Heart right ventricle (tissue), 16 donors: Measurements from ENCODE around the gene RNF144A. TPM values are rescaled to one million over a fixed set of nuclear protein-coding genes. Genes with fewer than 3 reads are reported as not detected.
A peak's percentile ranks its signal among the peaks of the same experiment; 100 is the strongest.

Experiments
- ATAC-seq, 8 donors: fragments of 200-7000 bp; cut with Tn5 transposase; one replicate each; pipeline ENCODE4 v1.9.1; 2020; ENCODE audit warnings: mild to moderate bottlenecking in 8 of 8, moderate library complexity in 8 of 8, moderate number of reproducible peaks in 1 of 8
- DNase-seq, 2 donors: peaks; one replicate each; pipeline ENCODE4 v3.0.0-alpha.2; 2020
- H3K27ac ChIP-seq, 10 donors: fragments of 200-600 bp; sonication (generic) in 2 of 10; one replicate each; pipeline versions ENCODE4 v1.5.0 to v1.8.0; 2020 to 2022; ENCODE audit warnings: mild to moderate bottlenecking in 3 of 10
- H3K27me3 ChIP-seq, 7 donors: fragments of 200-600 bp; one replicate each; pipeline ENCODE4 v1.8.0; 2021 to 2022; ENCODE audit warnings: mild to moderate bottlenecking in 2 of 7
- H3K36me3 ChIP-seq, 9 donors: fragments of 200-600 bp; sonication (generic) in 1 of 9; one replicate each; pipeline versions ENCODE4 v1.5.0 to v1.8.0; 2020 to 2022; ENCODE audit warnings: mild to moderate bottlenecking in 2 of 9
- H3K4me1 ChIP-seq, 9 donors: fragments of 200-600 bp; sonication (generic) in 1 of 9; one replicate each; pipeline versions ENCODE4 v1.5.0 to v1.8.0; 2020 to 2022; ENCODE audit warnings: mild to moderate bottlenecking in 4 of 9
- H3K4me3 ChIP-seq, 10 donors: fragments of 200-600 bp; sonication (generic) in 2 of 10; one replicate each; pipeline versions ENCODE4 v1.5.0 to v1.8.0; 2020 to 2022; ENCODE audit warnings: mild to moderate bottlenecking in 7 of 10, moderate library complexity in 2 of 10
- H3K9me3 ChIP-seq, 11 donors: fragments of 200-600 bp in 10 of 11; sonication (generic) in 2 of 11; one replicate each; pipeline versions ENCODE4 v1.5.0 to v1.8.0; 2013 to 2022; ENCODE audit warnings: mild to moderate bottlenecking in 2 of 11, control low read depth in 1 of 11, moderate library complexity in 1 of 11
- WGBS, 2 donors: extraction: QIAGEN DNeasy Blood & Tissue Kit; methylation state at CpG; one replicate each; pipeline ENCODE4 v1.1.7; 2013; ENCODE audit warnings: inconsistent platforms in 1 of 2; 5-methylcytosine and 5-hydroxymethylcytosine counted together
- intact Hi-C, 10 donors: fragments of 100-400 bp; cut with DNase I; formaldehyde crosslinking; loops; one replicate each; pipeline versions ENCODE4 v1.11.1 to v1.14.2; 2022
- polyA plus RNA-seq, 2 donors: library from polyadenylated mRNA; stranded (reverse); fragments of 200-250 nt; gene quantifications; one replicate each; pipeline ENCODE4 v1.2.3, GENCODE V29; 2013
- total RNA-seq, 10 donors: library from RNA; stranded (reverse); fragmentation: NEBNext Ultra II Directional in 3 of 10; extraction: Animal tissue kit (Norgen Biotek cat#: 25700) in 3 of 10; gene quantifications; one replicate each; pipeline versions ENCODE4 v1.2.1 to v1.2.4, GENCODE V29; 2021 to 2023
- TF ChIP-seq, protein P1 (sequence below), 9 donors: fragments of 200-600 bp; sonication (generic) in 2 of 9; IDR thresholded peaks; one replicate each; pipeline versions ENCODE4 v1.5.0 to v1.8.0; 2021 to 2022; ENCODE audit warnings: antibody characterized with exemption in 9 of 9, mild to moderate bottlenecking in 5 of 9, moderate library complexity in 1 of 9
- donor health status: Arrhythmogenic right ventricular cardiomyopathy.
- donor health status: ischemic (EF 13 %, LVEDD 7.1; RV severe dilation, severe dysfunction).
- donor health status: healthy with polysubstance abuse.
- donor health status: DM: no; HTN: yes; CAD: no.
- donor health status: DM: no; HTN: no; CAD: no.
- donor health status: ischemic (EF 25% LVEDD 6.9; RV normal size, moderate dysfunction).
- donor health status: ischemic (EF 25% LVEDD 5.7; RV mildly dilated, moderate dysfunction).
- donor health status: healthy.
- donor health status: DM: yes; HTN: yes; CAD: no.
- donor health status: Ischemic cardiomyopathy.
- donor health status: ischemic (EF 35%, LVEDD 5.7; RV mildly dilated, moderate dysfunction).
- donor health status: nonischemic (EF 11% LVEDD 7.7; RV severe dilation, severe dysfunction).
- donor health status: DM: yes; HTN: yes; CAD: no.
- donor health status: PGD.
- donor health status: ischemic (EF 29% LVEDD 5.4; RV normal size, mild dysfunction).
- donor health status: nonischemic (EF 23%, LVEDD 6.1; RV moderate dilation, normal function).

Gene RNF144A
- total and polyA plus RNA-seq, 12 donors = 3.6 to 19.7 (median 11.6) TPM

- no peak for ATAC-seq
- intact Hi-C loops = no loop called here
These were observed 37.4 kb downstream of the RNF144A start for GRCh38 chr2:6954586-6954985.

GRCh38 chr2:6955511-6956136 is 38.4 kb downstream of the RNF144A start:
- peak overlapping the region in 4 of 10 donors; percentile 24 to 49 (median 40) for H3K27ac ChIP-seq
- no peaks in the 10 kb centered on the region for H3K36me3 ChIP-seq
- H3K9me3 ChIP-seq = no peaks in the 10 kb centered on the region
- H3K27me3 ChIP-seq = no peaks in the 10 kb centered on the region
- no peak for DNase-seq
- WGBS, 2 donors = 31 to 32% methylated on average over 2 of the region's 2 CpGs
- no peak overlapping the region for H3K4me3 ChIP-seq
- TF ChIP-seq, protein P1, sequence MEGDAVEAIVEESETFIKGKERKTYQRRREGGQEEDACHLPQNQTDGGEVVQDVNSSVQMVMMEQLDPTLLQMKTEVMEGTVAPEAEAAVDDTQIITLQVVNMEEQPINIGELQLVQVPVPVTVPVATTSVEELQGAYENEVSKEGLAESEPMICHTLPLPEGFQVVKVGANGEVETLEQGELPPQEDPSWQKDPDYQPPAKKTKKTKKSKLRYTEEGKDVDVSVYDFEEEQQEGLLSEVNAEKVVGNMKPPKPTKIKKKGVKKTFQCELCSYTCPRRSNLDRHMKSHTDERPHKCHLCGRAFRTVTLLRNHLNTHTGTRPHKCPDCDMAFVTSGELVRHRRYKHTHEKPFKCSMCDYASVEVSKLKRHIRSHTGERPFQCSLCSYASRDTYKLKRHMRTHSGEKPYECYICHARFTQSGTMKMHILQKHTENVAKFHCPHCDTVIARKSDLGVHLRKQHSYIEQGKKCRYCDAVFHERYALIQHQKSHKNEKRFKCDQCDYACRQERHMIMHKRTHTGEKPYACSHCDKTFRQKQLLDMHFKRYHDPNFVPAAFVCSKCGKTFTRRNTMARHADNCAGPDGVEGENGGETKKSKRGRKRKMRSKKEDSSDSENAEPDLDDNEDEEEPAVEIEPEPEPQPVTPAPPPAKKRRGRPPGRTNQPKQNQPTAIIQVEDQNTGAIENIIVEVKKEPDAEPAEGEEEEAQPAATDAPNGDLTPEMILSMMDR (IDR thresholded peaks at IDR 0.05) = no peak
- peaks cover 5 to 60% (median 39%) of the 10 kb centered on the region in 9 donors for H3K4me1 ChIP-seq
- intact Hi-C loops = loop anchor here in 3 of 10 donors (5.0 kb wide), 2 partner anchors 33 to 37 kb away; no protein-coding TSS in a partner anchor
- ATAC-seq = peak in 3 of 8 donors; percentile 29 to 56 (median 44)

More at GRCh38 chr2:6954586-6954985, 37.4 kb downstream of the RNF144A start:
- no peak for DNase-seq
- no peaks in the 10 kb centered on the region for H3K27me3 ChIP-seq
- peaks cover 3 to 53% (median 35%) of the 10 kb centered on the region in 9 donors for H3K4me1 ChIP-seq
- 64 to 74% methylated on average over 4 of the region's 4 CpGs for WGBS, 2 donors
- TF ChIP-seq, protein P1 (IDR thresholded peaks at IDR 0.05) = no peak
- no peak overlapping the region for H3K4me3 ChIP-seq
- no peaks in the 10 kb centered on the region for H3K9me3 ChIP-seq
- H3K36me3 ChIP-seq = no peaks in the 10 kb centered on the region
- peak overlapping the region in 1 of 10 donors; percentile 48 for H3K27ac ChIP-seq

DNA sequence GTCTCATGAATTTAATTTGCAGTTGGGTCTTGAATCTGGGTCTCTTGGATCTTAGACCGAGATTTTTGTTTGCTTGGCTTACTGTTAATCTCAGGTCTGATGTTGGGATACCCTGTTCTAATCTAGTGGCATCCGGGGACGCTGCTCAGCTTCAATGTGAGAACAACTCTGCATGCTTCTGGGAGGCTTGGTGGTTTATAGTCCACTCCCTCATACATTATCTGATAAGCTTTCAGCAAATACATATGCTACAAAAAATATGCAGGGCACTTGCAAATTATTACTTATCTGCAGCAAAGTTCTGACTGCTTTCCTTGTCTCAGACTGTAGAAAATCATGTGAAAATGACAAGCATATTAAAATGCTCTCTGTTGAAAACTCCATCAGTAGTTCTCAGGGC is 39.4 kb downstream of the RNF144A start:
- intact Hi-C loops = loop anchor here in 3 of 10 donors (5.0 kb wide), 2 partner anchors 34 to 36 kb away; no protein-coding TSS in a partner anchor
- Histone ChIP-seq H3K27me3 (no peaks in the 10 kb centered on the region), H3K36me3 (no peaks in the 10 kb centered on the region), H3K4me1 (peaks cover 5 to 69% (median 48%) of the 10 kb centered on the region in 9 donors), H3K27ac (no peak overlapping the region), H3K4me3 (no peak overlapping the region), H3K9me3 (no peaks in the 10 kb centered on the region)
- ATAC-seq (no peak), DNase-seq (no peak)
- 84 to 92% methylated on average over 3 of the region's 3 CpGs for WGBS, 2 donors
- TF ChIP-seq, protein P1 (IDR thresholded peaks at IDR 0.05) = no peak

GRCh38 chr2:6957031-6957714 is 40.0 kb downstream of the RNF144A start:
- Histone ChIP-seq H3K36me3 (no peaks in the 10 kb centered on the region), H3K4me1 (peaks cover 5 to 70% (median 49%) of the 10 kb centered on the region in 9 donors), H3K27ac (no peak overlapping the region), H3K27me3 (no peaks in the 10 kb centered on the region), H3K4me3 (no peak overlapping the region), H3K9me3 (no peaks in the 10 kb centered on the region)
- ATAC-seq (peak in 1 of 8 donors; percentile 19), DNase-seq (no peak)
- TF ChIP-seq, protein P1 (IDR thresholded peaks at IDR 0.05) = no peak
- 80 to 87% methylated on average over 9 of the region's 9 CpGs for WGBS, 2 donors
- intact Hi-C loops = loop anchor here in 3 of 10 donors (5.0 kb wide), 2 partner anchors 35 kb away; no protein-coding TSS in a partner anchor
